Activated T-cell treated with anti-CD3 and anti-CD28 coated beads for 4 hours (primary cell): ENCODE measurements around the gene CXCL12.

Experiments used
- DNase-seq: peaks from one replicate; pipeline ENCODE4 v3.0.0-alpha.2; 2020

CXCL12 gene

DNA sequence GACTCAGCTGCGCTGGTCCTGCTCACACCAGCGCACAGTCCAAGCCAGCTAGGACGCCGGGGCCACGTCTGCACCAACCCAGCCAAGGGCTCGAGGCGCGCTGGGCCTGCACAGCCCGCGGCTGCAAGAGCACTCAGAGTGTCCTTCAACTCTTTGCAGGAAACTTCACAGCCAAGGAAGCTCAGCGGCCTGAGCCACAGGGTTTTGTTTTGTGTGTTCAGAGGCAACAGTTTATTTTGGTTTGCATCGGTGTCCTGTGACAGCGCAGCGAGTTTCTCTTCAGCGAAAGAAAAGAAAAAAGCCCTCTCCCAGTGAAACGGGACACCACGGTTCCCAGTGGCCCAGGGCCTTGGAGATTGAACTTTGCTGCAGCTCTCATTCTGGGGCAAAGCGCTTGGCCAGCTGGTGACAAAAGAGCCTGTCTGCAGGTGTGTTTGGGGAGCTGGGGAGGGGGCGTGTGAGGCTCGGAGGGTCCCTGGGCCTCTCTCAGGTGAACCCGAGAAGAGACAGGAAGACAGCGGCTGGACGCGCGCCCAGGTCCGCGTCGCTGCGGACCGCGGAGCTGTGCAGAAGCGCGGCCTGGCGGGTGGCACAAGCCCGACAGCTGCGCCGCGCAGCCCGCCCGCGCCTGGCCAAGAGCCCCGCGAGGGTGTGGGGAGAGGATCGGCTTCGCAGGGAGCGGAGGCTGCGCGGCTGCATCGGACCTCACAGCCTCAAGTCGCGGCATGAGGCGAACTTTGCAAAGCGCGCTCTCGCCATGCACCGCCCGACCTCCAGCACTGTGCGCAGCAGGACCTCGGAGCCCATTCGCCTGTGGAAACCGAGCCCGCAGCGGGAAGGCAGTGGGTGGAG is 922 bp downstream of the CXCL12 start:
- no peak for DNase-seq

DNA sequence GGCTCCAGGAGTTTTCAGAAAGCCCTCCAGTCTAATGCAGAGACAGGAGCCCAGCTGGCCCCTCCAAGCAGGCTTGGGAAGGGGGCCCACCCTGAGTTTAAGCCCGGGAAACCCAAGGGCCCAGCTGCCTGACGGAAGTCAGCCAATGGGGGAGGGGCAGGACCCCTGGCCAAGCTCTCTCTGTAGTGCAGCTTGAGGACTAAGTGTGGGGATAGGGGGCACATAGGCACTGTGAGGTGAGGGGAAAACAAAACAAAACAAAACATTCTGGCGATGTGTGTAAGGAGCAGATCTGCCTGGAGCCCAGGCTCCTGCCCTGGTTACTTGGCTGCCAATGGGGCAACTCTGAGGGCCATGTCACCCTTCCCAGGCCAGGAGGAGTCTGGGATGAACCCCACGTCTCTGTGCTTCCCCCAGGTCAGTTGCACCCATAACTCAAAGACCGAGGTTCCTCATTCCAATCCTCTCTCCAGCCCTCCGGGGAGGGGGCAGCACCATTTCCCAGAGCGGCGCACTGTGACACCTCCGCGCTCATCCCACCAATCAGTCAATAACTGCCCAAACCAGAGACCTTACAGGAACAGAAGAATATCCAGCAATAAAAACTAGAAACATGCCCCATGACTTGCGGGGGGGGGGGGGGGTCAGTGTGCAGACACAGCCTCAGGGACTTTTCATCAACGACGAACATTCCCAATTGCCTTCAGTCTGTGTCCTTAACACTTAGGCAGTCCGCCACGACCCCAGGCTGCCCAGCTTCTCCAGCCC is 1.7 kb downstream of the CXCL12 start:
- DNase-seq, result no peak

DNA sequence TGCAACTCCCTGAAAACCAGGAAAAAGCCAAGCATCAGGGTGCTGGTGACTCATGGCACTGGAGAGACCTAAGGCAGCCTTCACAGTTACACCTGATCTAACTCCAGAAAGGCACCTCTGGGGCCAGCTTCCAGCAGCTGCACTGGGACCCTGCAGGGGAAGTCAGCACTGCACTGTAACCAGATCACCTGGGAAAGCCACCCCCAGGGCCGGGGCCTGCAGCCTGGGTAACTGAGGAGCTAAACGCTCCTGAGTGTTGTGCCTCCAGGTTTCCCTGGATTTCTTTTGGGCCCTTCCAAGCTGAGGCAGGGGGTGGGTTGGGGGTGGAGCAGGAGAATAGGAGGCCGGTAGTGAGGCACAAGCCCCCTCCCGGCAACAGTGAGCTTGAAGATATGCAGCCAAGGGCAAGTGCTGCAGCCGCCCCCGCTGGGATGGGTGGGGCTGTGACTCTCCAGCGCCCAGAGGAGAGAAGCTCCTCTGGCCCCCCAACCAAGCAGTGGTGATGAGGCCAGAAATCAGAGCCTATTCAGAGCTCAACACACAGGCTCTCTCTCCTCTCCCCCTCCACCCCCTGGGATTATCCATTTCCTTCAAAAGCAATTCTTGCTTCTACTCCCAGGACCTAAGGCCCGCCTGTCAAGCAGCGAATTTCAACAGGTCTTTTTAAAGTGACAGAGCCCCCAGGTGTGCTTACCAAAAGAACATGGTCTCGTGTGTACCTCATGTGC is 2.6 kb downstream of the CXCL12 start:
- no peak for DNase-seq

DNA sequence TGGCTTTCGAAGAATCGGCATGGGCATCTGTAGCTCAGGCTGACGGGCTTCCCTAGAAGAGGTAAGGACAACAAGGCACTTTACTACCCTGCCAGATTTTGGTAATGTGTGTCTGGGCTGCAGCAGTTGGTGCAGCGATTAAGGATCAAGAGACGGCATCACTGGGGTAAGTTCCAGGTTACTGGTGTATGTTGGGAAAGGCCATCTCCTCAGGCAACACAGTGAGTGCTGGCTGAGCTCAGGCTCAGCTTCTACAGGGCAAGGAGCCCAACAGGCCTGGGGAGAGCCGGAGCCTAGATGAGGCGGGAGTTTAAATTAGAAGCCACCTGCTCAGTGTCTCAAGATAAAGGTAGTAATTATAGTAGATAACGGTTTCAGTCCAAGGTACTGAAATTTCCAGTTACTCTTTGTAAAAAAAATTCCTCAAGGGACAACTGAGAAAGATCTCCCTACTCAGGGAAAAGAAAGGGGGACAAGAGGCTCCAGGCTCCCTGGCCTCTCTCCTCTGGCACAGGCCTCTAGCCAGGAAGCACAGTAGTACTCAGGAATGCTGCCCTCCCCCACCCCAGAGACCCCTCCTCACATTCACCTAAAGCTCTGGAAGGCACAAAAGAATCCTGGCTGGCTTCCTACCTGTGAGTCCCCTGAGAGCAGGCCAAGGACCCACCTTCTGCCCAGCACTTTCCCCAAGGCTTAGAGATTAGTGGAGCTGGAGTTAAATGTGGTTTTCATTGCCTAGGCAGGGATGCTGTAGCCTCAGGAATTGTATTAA is 3.9 kb downstream of the CXCL12 start:
- no peak for DNase-seq

DNA sequence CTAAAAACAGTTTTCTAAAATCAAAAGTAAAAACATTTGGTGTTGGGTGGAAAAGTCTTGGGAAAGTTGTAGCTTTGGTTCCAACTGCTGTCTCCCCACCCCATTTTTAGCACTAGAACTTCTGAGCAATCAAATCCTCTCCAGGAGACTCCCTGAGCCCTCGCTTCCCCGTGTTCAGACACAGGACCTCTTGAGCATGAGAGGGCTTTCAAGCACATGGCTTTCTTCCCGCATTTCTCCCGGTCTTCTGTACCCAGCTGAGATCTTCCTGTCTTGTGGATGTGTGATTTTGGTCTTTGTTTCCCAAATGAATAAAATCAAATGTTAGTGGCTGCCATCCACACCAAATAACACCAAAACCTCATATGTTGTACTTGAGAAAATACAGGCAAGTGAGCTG is 5.0 kb downstream of the CXCL12 start:
- DNase-seq, result no peak

DNA sequence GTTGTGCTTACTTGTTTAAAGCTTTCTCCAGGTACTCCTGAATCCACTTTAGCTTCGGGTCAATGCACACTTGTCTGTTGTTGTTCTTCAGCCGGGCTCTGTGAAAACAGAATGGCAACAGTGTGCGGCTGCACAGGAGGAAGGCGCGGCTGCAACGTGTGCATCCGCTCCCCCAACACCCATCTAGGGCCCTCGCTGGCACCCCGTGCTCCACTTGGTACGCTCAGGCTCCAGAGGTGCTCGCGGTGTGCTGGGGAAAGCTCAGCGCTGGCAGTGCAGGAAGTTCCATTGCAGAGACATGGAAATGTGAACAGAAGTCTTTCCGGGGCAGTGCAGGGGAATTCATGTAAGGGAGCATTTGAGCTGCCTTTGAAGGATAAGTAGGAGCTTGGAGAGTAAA is 6.3 kb downstream of the CXCL12 start:
- DNase-seq, result no peak

DNA sequence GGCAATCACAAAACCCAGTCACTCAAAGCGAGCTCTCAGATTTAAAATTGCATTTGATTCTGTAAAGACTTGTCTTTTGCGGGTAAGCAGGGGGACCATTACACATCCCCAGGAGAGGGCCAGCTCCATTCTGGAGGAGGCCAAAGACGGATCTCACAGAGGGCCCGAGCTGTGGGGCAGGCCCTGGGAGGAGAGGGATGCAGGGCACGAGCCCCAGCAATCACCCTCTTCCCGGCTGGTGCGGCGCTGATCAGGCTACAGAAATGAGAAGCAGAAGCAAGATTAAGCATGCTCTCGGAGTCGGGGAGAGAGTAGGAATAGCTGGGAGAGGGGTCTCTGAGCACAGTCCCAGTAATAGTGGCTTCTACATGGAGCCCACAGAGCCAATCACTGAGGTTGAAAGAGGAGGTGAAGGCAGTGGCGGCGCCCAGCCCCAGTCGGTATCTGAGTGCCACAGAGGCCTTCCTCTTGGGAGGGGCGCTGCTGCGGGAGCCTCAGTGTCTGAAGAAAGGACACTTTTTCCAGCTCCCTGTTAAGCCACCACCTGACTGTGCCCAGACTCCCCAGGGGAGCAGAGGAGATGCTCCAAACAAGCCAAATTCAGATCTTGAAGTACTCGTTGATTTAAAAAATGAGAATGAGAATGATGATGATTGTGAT is 7.1 kb downstream of the CXCL12 start:
- DNase-seq, result no peak

DNA sequence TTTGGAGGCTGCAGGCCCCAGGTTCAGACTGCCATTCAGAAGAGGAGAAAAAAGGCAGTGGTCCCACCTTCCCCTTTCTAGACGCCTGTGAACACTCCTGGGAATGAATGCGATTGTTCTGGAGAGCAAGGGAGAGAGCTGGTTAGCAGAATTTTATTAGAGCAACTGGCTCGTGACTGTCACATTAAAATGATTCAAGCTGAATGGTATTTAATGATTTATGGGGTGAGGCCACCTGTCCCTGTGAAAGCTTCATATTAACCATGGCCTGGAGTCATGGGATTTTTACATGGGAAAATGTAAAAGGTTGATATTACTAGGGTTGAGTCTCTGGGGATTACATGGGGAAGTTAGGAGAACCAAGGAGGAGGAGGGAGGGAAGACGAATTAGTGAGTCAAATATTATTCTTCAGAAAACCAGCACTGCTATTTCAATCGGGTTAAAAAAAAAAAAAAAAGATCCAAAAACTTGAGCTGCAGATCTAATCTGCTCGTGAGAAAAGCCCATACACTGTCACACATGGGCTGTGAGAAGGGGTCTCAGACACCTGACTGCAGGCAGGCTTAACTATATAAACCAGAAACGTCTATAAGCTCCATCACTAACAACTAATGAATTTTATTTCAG is 8.3 kb downstream of the CXCL12 start:
- DNase-seq, result no peak

DNA sequence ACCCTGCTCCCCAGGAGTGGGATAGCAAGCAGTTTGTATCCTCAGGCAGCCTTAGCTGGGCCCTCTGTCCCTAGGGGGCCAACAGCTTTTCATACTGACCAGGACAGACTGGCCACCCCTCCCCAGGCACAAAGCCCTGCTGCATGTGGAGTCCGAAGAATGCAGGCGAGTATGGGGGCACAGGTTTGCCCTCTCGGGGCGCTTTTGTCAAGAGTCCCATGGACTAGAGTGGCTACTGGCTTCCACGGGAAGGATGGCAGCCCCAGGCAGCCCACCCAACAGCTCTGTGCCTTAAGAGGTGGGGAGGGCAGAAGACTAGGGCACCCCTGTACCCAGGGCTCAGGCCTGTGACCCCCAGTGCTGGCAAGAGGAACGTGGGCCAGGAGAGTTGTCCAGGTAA is 10.7 kb downstream of the CXCL12 start:
- DNase-seq, result no peak

DNA sequence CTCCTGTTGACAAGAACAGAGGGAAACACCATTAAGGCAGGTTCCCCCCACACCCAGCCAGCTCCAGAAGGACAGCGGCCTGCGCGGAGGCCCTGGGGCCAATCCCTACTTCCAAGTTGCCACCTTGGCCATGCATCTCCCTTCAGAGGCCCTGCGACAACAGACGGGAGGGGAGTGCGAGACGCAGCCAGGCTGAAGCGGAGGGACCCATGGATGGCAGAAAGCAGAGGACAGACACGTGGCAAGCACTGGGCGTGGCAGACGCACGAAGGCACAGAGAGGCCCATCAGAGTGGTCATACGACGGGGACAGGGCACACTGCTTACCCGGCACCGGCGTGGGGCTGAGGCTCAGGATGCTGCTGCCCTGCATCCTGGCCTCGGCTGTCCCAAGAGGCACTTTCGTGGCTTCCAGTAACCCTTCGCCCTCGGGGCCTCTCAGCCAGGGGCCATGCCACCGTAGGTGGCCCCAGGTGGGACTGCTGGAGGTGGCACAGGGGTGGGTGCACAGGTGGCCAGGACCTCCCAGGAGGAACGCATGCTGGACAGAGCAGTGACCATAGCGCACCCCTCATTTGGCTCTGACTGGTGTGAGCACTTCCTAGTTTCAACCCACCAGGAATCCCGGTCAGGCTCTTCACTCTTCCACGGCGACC is 11.4 kb downstream of the CXCL12 start:
- DNase-seq, result no peak

DNA sequence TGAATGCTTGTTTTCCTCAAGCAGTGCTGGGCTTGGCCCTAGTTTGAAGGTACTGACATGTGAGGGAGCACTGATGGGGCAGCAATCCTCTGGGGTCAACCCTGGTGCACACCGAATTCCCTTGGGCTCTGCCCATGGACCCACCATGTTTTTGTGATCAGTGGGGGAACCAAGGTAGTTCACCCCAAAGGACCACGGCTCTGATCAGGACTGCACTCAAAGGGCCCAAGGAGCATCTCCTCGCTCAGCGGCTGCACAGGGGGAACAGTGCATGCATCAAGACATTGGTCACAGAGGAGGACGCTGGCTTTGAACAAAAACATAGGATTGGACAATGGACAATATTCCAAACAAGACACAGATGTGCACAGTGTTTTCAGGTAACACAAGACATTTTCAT is 12.7 kb downstream of the CXCL12 start:
- no peak for DNase-seq

DNA sequence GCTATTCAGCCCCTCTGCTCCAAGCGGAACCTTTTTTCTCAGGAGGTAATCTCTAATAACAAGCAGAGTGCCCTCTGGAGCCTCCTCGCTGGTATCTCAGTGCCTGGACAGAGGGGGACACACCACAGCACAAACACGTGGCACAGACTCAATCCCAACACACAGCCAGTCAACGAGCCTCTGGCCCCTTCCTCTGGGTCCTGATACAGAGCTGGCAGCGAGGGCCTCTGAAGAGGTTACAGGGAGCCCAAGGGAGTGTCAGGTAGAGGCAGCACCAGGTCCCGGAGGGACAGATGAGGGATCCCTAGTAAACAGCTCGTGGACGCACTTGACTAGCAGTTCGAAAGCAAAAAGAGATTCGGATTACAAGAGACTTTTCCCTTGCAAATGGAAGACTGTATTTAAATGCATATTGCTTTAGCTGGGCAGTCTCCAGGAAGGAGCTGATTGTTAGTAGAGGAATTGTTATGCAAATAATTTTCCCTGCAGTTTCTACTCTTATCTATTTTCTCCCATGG is 14.1 kb downstream of the CXCL12 start:
- no peak for DNase-seq

DNA sequence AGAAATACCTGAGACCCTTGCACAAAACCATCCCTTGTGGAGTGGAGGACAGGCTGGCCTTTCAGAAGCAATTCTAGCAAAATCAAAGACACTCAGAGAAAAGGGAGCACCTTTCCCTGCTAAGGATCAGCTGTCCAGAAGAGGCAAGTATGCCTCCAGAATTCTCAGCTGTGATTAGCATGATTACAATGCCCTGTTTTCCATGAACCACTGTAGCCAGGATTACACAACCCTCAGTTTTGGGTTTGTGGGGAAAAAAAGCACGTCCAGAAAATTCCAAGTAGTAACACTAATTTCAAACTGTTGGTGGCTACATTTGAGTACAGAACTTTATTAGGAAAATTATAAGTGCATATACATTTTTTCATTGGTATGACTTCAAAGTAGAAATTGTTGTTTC is 15.0 kb downstream of the CXCL12 start:
- DNase-seq, result no peak

DNA sequence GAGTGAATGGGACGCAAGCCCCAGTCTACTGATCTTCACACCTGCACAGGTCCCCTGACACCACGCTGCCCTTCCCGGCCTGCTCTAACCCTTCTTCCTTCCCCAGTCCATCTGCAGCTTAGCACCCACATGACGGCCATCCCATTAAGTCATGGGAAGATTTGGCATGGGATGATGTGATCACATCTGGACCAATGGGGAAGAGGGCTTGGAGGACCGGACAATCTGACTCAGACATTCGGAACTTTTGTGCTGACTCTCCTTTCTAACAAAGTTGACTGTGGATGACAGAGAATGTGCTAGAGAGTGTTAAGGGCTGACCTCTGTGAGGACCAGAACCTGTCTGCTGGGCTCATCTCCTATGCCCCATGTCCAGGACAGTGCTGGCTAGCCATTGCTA is 15.6 kb downstream of the CXCL12 start:
- no peak for DNase-seq

DNA sequence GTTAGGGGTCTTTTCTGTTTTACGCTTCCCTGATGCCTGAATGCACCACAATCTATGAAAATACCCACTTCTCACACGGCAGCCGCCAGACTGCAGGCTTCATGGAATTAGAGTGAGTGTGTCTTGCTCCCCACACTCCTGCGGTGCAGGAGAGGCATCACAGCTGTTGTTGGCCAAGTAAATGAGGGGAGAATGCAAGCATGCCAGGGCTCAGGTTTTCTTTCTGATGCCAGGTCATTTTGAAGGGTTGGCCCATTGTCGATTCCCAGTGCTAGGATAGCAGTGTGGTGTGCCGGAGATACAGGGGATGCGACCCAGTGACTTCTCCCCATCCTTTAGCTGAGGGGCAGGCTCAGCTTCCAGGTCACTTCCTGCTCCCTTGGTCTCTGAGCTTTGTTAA is 16.3 kb downstream of the CXCL12 start:
- DNase-seq, result no peak

DNA sequence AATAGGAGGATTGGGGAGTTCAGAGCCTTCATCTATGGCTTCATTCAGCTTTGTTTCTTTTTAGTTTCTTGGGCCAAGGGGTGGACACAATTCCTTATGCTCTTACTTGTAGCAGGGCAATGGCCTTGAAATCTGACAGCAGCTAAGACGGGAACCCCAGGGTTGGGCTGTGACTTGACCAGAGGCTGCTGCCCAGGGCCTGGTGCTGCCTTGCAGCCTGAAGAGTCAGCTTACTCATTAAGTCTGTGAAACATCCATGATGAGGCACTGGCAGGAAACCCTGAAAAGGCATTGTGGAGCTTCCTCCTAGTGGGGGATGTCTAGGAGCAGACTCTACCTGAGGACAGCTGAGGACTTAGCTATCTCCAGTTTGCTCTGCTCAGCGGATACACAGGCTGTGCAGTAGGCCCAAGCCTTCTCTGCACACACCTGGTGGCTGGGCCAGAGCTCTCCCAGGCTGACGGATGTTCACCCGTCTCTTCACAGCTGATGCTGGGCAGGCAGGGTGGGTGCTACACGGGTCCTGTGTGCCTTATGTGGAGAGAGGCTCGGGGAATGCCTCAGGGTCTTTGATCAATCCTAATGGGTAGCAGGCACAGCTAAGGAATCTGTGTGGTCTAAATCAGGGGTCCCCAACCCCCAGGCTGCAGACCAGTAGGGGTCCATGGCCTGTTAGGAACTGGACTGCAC is 17.8 kb downstream of the CXCL12 start:
- no peak for DNase-seq

DNA sequence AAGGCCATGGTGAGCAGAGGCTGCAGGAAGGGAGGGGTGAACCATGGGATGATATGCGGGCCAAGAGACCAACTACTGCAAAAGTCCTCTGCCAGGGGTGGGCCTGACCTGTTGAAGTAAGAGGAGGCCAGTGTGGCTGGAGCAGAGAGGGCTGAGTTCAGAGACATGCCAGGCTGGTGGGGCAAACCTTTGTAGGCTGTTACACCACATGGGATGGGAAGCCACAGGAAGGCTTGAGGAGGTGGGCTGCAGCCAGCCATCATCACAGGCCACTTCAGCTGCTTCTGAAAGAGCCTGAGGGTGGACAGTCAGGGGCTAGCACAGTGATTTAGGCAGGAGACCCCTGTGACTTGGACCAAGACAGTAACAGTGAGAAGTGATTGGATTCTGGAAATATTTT is 20.3 kb downstream of the CXCL12 start:
- DNase-seq, result no peak

DNA sequence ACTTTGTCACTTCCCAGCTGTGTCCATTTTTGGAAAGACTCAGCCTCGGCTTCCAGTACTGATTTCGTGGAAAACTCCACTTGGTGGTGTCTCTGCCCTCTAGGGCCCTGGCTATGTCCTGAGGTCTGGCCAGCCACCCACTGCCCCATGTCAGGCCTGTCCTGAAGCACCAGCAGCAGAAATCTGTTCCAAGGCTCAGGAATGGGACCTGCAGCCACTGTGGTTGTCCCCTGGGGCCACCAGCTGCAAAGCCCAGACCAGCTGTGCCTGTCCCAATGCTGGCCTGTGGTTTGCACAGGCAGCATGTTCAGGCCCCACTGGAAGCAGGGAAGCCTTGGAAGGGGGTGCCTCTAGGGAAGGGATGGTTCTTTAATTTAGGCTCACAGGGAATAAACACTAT is 21.2 kb downstream of the CXCL12 start:
- no peak for DNase-seq

DNA sequence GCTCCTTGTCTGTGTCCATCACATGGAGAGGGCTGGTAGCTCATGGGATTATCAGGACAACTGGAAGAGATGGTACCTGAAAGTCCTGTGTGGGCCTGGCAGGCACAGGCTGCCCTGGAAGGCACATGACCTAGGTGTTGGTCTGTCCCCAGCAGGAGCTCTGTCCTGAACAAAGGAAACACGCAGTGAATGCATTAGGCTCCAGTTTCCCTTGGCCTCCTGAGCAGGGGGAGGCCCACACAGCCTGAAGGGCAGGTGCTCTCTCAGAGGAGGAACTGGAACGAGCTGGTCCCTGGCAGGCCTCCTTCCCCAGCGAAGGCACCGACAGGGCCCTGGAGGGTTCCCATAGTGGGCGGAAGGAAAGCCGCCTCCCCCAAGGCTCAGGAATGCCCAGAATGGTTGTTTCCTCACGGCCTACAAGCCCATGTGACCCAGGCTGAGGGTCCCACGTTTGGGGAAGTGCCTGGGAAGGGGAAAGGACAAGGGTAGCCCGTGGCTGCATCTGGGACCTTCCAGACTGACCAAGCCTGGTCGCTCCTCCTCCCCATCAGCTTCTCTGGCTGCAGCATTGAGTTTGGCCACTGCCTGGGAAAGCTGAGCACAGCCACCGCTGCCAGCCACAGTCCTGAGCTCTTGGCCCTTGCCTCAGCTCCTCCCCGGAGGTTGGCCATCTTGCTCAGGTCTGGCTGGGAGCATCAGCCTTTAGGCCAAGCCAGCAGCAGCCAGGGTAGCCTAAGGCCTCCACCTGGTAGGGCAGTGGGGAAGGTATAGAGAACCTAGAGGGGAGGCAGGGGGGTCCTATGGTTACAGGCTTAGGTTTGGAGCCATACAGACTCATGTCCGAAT is 21.8 kb downstream of the CXCL12 start:
- no peak for DNase-seq

DNA sequence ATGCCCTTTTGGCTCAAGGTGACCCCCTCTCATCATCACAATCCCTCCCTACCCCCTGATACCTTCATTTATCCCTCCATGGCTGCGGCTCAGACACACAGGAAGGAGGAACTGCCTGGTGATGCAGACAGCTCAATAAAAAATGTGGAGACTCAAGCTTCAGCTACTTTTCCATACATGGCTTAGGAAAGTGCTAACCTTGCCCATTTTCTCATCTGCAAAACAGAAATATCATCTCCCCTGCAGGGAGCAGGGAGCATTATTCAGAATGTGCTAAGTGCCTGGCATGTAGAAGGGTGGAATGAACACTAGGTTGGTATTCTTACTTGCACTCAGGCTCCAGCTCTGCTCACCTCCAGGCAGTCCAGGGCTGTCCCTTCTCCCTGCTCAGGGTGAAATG is 23.8 kb downstream of the CXCL12 start:
- no peak for DNase-seq
